NCI-H460 (cell line): ENCODE data around the gene PAIP1. TPM values are rescaled to one million over a fixed set of nuclear protein-coding genes. Genes with fewer than 3 reads are reported as not detected.
"Not testable (repeated sequence)": the region's sequence is repeated elsewhere in the genome, so short reads cannot be mapped to it uniquely, and the experiment has no call there.

Experiments used
- DNase-seq: peaks from one replicate; pipeline ENCODE4 v3.0.0-alpha.2; 2016; ENCODE audit warnings: low read depth; ENCODE audit errors: extremely low read depth
- polyA plus RNA-seq: library from polyadenylated mRNA; depleted of rRNA; stranded (reverse); fragments of >200 nt; gene quantifications from 2 replicates; pipeline ENCODE4 v1.2.3, GENCODE V29; 2014; cell fraction: nucleus; rRNA removed
- total RNA-seq: library from RNA; depleted of rRNA; stranded (reverse); fragments of >200 nt; shearing (Covaris generic); gene quantifications from 2 replicates; pipeline ENCODE4 v1.2.3, GENCODE V29; 2014; rRNA removed

PAIP1 gene, protein sequence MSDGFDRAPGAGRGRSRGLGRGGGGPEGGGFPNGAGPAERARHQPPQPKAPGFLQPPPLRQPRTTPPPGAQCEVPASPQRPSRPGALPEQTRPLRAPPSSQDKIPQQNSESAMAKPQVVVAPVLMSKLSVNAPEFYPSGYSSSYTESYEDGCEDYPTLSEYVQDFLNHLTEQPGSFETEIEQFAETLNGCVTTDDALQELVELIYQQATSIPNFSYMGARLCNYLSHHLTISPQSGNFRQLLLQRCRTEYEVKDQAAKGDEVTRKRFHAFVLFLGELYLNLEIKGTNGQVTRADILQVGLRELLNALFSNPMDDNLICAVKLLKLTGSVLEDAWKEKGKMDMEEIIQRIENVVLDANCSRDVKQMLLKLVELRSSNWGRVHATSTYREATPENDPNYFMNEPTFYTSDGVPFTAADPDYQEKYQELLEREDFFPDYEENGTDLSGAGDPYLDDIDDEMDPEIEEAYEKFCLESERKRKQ
- total RNA-seq, result 170 and 180 TPM in 2 replicates
- polyA plus RNA-seq, result 94.5 and 97.3 TPM in 2 replicates

- peak; percentile 79 for DNase-seq
These were observed at the start of gene PAIP1 for GRCh38 chr5:43556857-43557542. TSS of gene PAIP1 (minus strand) at chr5:43557077. CDS start at chr5:43556846, 231 bp downstream.

DNA sequence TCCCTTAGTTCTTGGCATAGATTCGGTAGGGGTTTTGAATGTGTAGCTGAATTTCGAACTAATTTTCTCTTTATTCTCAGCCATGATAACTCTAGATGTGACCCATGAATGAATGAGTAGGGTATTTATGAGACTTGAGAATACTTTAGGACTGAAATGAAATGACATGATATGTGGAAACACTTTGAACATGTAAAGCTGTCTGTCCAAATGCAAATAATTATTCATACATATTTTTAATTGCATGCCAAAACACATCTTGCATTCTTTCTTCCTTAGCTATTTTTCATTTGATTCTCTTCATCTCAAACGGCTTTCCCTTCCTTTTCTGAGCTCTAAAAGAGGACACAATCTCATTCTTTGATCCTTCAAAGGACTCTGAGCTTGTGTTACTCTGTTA is 49.5 kb upstream of the PAIP1 start:
- no peak for DNase-seq

- DNase-seq, result no peak
These were observed 47.8 kb upstream of the PAIP1 start for GRCh38 chr5:43604699-43605098.

DNA sequence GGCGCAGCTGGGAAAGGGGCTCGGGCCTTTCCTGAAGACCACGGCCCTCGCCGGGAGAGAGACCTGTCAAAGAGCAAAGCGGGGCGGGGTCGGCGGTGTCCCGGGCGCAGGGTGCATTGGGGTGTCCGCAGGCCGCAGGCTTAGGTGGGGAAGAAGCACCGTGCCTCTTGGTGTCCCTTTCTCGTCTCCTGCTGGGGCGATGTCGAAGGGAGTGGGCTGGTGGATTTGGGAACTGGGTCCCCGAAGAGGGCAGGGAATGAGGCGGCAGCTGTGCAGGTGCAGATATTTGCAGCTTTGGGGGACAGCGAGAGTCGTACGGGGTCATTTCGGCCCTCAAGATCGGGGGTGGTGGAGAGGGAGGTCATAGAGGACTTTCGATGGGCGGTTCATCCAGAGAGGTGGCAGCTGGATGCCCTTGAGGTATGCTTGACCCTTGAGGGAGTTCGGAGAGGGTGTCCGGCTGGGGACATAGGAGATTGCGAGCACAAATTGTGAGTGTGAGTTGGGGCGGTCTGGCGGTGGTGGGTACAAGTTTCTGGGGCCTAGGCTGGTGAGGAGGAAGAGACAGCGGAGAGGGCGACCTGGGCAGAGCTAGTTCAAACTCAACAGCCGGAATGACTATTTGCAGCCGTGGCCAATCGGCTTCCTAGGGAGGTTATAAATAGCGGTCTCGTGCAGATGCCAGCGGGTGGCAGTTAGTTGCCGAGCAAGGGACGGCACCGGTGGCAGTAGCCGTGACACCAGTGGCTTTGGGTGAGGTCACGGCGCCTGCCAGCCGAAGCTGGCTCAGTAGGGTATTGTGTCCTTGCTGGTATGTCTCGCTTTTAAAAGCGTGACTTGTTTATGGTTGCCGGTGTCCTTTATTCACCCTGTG is 46.7 kb upstream of the PAIP1 start:
- no peak for DNase-seq

DNA sequence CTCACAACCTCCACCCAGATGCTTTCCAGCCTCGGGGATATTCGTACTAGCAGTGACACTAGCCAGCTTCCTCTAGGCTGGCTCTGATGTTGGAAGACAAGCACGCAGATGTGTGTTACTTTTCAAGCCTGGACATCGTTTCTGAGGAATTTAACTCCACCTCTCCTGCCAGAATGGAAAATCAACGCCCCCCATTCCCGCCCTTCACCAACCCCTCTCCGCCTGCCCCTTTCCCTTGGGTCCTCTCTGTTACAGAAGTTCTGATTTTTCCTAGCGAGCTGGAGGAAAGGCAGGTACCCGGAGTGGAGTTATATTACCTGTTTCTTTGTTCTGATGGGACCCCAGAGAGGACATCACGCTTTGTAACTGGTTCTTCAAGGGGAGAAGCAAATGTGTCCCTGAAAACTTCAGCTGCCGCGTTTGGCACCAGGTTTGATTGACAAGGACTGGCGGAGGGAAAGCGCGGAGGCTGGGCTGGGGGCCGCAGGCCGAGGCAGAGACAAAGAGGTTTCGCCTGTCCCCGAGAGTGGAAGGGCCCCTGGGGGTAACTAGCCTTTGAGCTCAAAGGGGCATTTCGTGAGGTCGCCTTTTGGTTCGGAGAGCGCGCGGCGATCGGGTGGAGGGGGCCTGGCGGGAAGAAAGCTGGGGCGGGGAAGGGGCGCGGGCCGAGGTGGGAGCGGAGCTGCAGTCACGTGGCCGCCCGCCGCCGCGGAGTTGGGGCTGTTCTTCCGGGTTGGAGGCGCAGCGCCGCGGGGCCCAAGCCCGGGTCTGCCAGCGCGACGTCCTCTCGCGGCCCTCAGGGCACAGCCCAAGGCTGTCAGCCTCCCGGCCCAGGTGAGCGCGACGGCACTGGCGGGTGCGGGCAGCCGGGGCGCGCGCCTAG is 45.8 kb upstream of the PAIP1 start, which contains the start of gene NNT:
TSS of gene NNT (plus strand) at position 720 of the 883 bp plus-strand sequence. CDS start 6,016 bp downstream, outside the sequence.
- DNase-seq, result no peak

DNA sequence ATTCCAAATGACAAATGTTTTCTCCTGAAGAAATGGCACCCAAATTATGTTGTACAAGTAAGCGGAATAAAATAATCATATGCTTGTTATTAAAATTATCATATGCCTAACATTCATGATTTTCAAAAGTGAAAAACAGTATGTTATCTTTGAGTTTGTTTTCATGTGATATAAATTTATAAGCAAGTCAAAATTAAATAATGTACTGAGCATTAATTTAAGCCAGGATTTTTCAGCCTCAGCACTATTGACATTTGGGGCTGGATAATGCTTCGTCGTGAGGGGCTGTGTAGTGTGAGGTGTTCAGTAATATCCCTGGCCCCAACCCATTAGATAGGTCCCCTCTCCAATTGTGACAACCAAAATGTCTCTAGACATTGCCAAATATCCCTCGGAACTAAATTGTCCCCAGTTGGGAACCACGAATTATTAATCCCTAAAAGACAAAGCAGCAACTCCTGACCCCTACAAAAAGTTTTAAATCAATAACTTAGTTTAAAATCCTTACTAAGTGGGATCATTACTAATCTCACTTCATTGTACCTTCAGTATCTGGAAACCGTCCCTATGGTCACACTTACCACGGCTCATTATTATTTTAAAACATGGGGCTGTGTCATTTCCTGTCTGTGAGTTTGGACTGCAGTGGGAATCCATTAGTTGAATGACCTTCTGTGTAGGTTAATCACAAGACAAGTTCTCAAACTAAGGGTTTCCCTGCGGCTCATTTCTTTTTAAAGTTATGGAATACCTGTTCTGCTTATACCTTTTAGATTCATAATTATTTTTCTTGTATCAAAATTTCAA is 44.8 kb upstream of the PAIP1 start:
- no peak for DNase-seq

- not testable (repeated sequence) for DNase-seq
These were observed 42.0 kb upstream of the PAIP1 start for GRCh38 chr5:43598927-43599326.

DNA sequence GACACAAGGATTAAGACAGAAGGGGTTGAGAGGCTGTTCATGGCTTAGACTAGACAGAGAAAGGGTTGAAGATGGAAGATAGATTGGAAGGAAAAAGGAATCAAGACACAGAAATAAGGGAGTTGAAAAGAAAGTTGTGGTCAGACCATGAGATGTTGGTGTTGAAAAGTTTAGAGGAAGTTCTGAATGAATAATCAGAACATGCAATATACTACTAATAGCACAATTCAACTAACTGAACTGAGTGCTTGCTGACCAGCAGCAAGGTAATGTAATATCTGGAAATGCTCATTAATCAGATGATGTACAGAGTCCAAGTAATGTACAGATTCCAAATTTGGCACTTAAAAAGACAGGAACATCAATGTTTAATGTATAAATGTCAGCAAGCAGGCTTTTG is 35.5 kb upstream of the PAIP1 start:
- no peak for DNase-seq

GRCh38 chr5:43590700-43591099 is 33.8 kb upstream of the PAIP1 start:
- DNase-seq, result no peak

- no peak for DNase-seq
These were observed 32.4 kb upstream of the PAIP1 start for GRCh38 chr5:43589310-43589709.

- DNase-seq, result no peak
These were observed 32.0 kb upstream of the PAIP1 start for GRCh38 chr5:43588842-43589241.

DNA sequence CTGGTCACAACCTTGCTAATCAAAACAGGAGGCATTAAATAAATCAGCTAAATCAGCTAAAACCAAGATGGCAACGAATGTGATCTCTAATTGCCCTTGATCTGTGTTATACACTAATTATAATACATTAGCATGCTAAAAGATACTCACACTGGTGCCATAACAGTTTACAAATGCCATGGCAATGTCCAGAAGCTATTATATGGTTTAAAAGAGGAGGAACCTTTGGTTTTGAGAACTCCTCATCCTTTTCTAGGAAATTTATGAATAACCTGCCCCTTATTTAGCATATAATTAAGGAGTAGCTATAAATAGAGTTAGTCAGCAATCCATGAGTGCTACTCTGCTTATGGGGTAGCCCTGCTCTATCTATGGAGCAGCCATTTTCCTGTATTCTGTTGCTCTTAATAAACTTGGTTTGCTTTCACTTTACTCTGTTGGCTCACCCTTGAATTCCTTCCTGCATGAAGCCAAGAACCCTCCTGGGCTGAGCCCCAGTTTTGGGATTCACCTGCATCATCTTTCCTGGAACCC is 27.4 kb upstream of the PAIP1 start:
- DNase-seq, result no peak

DNA sequence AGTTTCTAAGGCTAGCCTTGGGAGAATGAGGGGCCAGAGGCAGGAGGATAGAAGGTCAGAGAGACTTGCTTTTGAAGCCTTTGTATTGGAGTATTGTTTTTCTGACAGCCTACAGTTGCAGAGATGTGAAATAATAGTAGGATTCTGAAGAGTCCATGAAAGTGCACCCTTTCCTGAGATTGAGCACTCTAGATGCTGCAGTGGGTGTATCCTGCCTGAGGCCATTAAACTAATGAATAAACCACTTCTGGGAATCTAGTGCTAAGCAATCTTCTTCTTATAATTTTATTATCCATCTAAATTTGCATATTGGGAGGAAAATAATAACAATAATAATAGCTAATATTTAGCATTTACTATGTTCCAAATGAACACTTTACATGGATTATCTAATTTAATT is 26.8 kb upstream of the PAIP1 start:
- DNase-seq, result no peak

- no peak for DNase-seq
These were observed 25.5 kb upstream of the PAIP1 start for GRCh38 chr5:43582082-43583005.

DNA sequence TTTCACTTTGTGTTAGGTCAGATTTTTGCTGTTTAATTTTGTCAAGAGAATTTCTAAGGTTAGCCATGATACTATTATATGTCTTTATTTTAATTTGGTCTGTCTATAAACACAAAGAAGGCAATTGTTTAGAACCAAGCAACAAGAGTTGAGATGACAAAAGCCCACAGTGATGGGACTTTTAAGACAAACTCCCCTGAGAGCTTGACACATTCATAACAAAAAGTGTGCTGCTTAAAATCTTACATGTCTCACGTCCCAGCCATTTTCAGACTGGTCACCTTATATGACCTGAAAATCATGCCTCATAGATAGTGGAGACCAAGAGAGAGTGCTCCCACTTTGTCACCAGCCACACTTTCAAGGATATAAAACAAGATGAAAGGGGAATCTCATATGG is 24.5 kb upstream of the PAIP1 start:
- no peak for DNase-seq

- DNase-seq, result not testable (repeated sequence)
These were observed 23.7 kb upstream of the PAIP1 start for GRCh38 chr5:43580402-43581210.

DNA sequence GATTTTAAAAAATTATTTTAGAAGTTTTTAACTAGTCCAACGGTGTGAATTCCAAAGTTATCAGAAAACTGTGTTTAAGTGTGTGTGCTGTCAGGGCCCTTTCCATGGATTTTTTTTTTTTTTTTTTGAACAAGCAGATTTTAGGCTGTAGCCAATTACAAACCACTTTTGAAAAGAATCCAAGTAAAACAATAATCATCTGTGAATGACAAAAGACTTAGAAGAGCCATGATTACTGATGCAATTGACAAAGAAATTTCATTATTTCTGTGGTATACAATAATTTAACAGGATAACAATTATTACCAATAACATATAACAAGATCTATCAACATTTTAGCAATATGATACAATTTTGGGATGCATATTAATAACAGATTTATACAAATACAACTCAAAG is 16.2 kb upstream of the PAIP1 start:
- DNase-seq, result no peak
